Astrocyte of the cerebellum (primary cell): ENCODE data around the gene MAP2K1.

ENCODE experiments used
- DNase-seq: peaks from one replicate; pipeline ENCODE4 v3.0.0-alpha.2; 2011; ENCODE audit warnings: low read depth
- H3K4me3 ChIP-seq: 2 replicates; pipeline ENCODE4 v1.5.1; 2011; ENCODE audit warnings: mild to moderate bottlenecking, low read depth, low read length, moderate library complexity
- in situ Hi-C: cut with HindIII; loops from 2 replicates; pipeline ENCODE4 v1.10.0; 2017; ENCODE audit warnings: low sequenced_read_pairs
- TF ChIP-seq, protein P1 (sequence below): IDR thresholded peaks from 2 replicates; pipeline ENCODE4 v1.5.1; 2012; ENCODE audit warnings: low read length, low read depth, moderate library complexity, mild to moderate bottlenecking; ENCODE audit errors: missing control alignments

The MAP2K1 gene

GRCh38 chr15:66419471-66419870, 32.8 kb downstream of the MAP2K1 start:
- no peak overlapping the region for H3K4me3 ChIP-seq
- in situ Hi-C loops = loop anchor here (25.0 kb wide), 1 partner anchor 107 kb away; no protein-coding TSS in a partner anchor
- DNase-seq = no peak
- TF ChIP-seq, protein P1, sequence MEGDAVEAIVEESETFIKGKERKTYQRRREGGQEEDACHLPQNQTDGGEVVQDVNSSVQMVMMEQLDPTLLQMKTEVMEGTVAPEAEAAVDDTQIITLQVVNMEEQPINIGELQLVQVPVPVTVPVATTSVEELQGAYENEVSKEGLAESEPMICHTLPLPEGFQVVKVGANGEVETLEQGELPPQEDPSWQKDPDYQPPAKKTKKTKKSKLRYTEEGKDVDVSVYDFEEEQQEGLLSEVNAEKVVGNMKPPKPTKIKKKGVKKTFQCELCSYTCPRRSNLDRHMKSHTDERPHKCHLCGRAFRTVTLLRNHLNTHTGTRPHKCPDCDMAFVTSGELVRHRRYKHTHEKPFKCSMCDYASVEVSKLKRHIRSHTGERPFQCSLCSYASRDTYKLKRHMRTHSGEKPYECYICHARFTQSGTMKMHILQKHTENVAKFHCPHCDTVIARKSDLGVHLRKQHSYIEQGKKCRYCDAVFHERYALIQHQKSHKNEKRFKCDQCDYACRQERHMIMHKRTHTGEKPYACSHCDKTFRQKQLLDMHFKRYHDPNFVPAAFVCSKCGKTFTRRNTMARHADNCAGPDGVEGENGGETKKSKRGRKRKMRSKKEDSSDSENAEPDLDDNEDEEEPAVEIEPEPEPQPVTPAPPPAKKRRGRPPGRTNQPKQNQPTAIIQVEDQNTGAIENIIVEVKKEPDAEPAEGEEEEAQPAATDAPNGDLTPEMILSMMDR = no peak

GRCh38 chr15:66422347-66422746, 35.6 kb downstream of the MAP2K1 start:
- TF ChIP-seq, protein P1 = no peak
- in situ Hi-C loops = loop anchor here (25.0 kb wide), 1 partner anchor 110 kb away; no protein-coding TSS in a partner anchor
- H3K4me3 ChIP-seq = no peak overlapping the region
- no peak for DNase-seq

GRCh38 chr15:66423149-66423548, 36.4 kb downstream of the MAP2K1 start:
- no peak for DNase-seq
- in situ Hi-C loops = loop anchor here (25.0 kb wide), 1 partner anchor 111 kb away; no protein-coding TSS in a partner anchor
- TF ChIP-seq, protein P1 = no peak
- no peak overlapping the region for H3K4me3 ChIP-seq

DNA sequence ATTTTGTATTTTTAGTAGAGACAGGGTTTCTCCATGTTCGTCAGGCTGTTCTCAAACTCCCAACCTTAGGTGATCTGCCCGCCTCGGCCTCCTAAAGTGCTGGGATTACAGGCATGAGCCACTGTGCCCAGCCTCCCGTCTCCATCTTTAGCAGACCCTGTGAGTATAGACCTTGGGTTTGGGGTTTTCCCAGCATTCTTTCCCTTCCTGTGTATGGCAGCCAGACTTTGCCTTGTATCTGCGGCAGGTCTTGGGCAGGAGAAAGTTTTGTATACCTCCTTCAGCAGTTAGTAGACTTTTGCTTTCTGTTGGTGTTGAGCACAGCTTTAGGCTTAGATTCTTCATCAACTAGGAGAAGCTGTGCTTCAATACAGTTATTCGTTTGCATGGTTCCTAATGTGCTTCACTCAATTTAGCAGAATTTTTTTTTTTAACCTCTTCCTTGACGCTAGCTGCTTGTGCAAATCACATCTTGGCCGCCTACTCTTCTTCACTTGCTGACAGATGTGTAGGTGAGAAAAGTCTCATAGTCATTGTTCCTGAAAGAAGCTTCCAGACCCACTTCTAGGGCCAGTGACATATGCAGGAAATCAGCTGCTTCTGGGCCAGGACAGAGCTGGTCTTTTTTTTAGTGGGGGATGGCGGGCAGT, 38.4 kb downstream of the MAP2K1 start:
- in situ Hi-C loops = loop anchor here (25.0 kb wide), 1 partner anchor 113 kb away; no protein-coding TSS in a partner anchor
- TF ChIP-seq, protein P1 = no peak

GRCh38 chr15:66425837-66426236, 39.1 kb downstream of the MAP2K1 start:
- TF ChIP-seq, protein P1 = no peak
- in situ Hi-C loops = no loop called here
- no peak for DNase-seq
- no peak overlapping the region for H3K4me3 ChIP-seq

More for the DNA sequence above, 38.4 kb downstream of the MAP2K1 start:
- no peak for DNase-seq
- H3K4me3 ChIP-seq = no peak overlapping the region

DNA sequence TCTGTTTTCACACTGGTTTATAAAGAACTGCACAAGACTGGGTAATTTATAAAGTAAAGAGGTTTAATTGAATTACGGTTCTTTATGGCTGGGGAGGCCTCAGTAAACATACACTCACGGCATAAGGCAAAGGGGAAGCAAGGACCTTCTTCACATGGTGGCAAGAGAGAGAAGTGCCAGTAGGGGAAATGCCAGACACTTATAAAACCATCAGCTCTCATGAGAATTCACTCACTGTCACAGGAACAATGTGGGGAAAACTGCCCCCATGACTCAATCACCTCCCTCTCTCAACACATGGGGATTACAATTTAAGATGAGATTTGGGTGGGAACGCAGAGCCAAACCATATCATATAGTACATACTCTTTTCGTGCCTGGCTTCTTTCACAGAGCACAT, 42.4 kb downstream of the MAP2K1 start:
- TF ChIP-seq, protein P1 = no peak
- in situ Hi-C loops = no loop called here
- H3K4me3 ChIP-seq = no peak overlapping the region
- no peak for DNase-seq

DNA sequence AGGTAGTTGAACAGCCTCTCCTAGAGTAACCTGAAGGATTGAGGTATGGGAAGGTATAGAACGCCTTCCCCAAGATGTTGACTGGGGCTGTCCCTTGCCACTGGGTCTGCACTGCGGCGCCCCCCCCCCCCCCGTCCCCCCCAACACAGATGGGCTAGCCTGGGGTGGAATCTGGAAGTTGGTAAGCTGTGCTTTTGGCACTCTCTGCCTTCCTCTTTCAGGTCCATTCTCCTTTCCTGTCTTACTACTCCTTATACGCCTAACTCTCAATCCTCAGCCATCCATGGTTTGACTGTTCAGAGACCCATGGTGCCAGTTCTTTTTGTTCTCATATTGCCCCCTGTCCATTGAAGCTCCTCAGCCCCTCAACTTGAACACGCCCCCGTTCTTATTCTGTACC, 42.8 kb downstream of the MAP2K1 start:
- DNase-seq = no peak

More for the DNA sequence above, 42.8 kb downstream of the MAP2K1 start:
- TF ChIP-seq, protein P1 = no peak
- H3K4me3 ChIP-seq = no peak overlapping the region
- in situ Hi-C loops = no loop called here
